ENCODE data around the gene BLVRA. TPM values are rescaled to one million over a fixed set of nuclear protein-coding genes. Genes with fewer than 3 reads are reported as not detected.

Gene BLVRA
- total and polyA plus RNA-seq, 11 donors: 32.6 to 68.3 (median 44.1) TPM

DNA sequence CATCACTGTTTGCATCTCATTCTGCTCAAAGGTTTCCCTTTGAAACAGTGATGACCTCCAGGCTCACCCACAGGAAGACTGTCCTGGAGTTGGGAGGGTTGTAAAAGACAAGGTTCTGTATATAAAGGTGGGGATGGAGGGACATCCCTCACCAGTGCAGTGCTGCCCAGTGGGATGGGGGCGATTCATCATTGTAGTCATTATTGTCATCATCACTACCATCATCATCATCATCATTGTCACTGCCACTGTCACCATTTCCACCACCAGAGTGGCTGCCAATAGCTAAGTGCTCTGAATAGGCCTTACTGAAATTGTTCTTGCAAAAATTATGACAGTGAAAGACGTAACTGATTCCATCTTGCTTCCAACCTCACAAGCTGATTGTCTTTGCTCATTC lies 86.2 kb downstream of the BLVRA start:
- no peak for ATAC-seq
- Histone ChIP-seq H3K36me3 (no peaks in the 10 kb centered on the region), H3K9me3 (no peaks in the 10 kb centered on the region), H3K27me3 (peaks cover 0 to 13% (median 0%) of the 10 kb centered on the region in 9 donors), H3K27ac (no peak overlapping the region), H3K4me3 (no peak overlapping the region), H3K4me1 (no peaks in the 10 kb centered on the region)
- 71 to 86% (median 78%) methylated on average over 2 of the region's 2 CpGs for WGBS, 4 donors
- intact Hi-C loops (cut with DNase I): loop anchor here in 2 of 10 donors (5.0 to 10.0 kb wide), 2 partner anchors 262 to 280 kb away; partner anchors contain the start of gene STK17A (in 1 of the 2)
- no peak for DNase-seq
- no peak for TF ChIP-seq POLR2A (IDR thresholded peaks at IDR 0.05)
- TF ChIP-seq, protein P1, sequence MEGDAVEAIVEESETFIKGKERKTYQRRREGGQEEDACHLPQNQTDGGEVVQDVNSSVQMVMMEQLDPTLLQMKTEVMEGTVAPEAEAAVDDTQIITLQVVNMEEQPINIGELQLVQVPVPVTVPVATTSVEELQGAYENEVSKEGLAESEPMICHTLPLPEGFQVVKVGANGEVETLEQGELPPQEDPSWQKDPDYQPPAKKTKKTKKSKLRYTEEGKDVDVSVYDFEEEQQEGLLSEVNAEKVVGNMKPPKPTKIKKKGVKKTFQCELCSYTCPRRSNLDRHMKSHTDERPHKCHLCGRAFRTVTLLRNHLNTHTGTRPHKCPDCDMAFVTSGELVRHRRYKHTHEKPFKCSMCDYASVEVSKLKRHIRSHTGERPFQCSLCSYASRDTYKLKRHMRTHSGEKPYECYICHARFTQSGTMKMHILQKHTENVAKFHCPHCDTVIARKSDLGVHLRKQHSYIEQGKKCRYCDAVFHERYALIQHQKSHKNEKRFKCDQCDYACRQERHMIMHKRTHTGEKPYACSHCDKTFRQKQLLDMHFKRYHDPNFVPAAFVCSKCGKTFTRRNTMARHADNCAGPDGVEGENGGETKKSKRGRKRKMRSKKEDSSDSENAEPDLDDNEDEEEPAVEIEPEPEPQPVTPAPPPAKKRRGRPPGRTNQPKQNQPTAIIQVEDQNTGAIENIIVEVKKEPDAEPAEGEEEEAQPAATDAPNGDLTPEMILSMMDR (IDR thresholded peaks at IDR 0.05): no peak

DNA sequence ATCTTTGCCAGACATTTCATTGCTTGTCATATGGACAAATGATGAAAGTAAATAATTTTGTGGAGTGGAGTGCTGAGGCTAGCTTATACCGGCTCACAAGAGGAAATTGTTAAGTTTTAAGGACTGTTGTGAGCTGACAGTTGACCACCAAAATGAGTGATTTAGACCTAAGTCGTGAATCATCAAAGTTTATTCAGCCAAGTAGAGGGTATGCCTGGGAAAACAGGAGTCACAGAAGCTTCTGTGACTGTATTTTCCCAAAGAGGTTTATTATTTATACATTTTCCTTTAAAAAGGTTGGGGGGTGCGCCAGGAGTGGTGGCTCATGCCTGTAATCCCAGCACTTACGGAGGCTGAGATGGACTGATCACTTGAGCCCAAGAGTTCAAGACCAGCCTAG lies 89.0 kb downstream of the BLVRA start:
- no peaks in the 10 kb centered on the region for H3K4me1 ChIP-seq
- DNase-seq: no peak
- intact Hi-C loops (cut with DNase I): loop anchor here in 1 of 10 donors (10.0 kb wide), 1 partner anchor 283 kb away; no protein-coding TSS in a partner anchor
- peaks cover 0 to 10% (median 0%) of the 10 kb centered on the region in 9 donors for H3K27me3 ChIP-seq
- TF ChIP-seq POLR2A (IDR thresholded peaks at IDR 0.05): no peak
- TF ChIP-seq, protein P1 (IDR thresholded peaks at IDR 0.05): no peak
- ATAC-seq: no peak
- H3K27ac ChIP-seq: no peak overlapping the region
- no peaks in the 10 kb centered on the region for H3K36me3 ChIP-seq
- no peak overlapping the region for H3K4me3 ChIP-seq
- H3K9me3 ChIP-seq: no peaks in the 10 kb centered on the region
- WGBS, 4 donors: 56 to 83% (median 69%) methylated on average over 3 to 4 of the region's 4 CpGs

DNA sequence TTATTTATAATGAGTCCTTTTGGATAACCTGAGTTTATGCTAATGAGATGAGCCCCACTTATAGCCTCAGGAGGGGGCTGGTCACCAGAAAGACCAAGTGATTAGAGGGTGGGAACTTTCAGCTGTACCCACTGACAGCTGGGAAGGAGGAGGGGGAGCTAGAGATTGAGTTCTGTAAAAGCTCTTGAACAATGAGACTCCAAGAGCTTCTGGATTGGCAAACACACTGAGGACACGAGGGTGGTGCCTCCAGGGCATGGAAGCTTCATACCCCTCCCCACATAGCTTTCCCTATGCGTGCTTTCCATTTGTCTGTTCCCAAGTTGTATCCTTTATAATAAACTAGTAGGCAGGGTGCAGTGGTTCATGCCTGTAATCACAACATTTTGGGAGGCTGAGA lies 90.6 kb downstream of the BLVRA start:
- intact Hi-C loops (cut with DNase I): loop anchor here in 1 of 10 donors (10.0 kb wide), 1 partner anchor 284 kb away; no protein-coding TSS in a partner anchor
- Histone ChIP-seq H3K9me3 (no peaks in the 10 kb centered on the region), H3K4me3 (no peak overlapping the region), H3K36me3 (no peaks in the 10 kb centered on the region), H3K27ac (no peak overlapping the region), H3K4me1 (no peaks in the 10 kb centered on the region), H3K27me3 (no peaks in the 10 kb centered on the region)
- no peak for TF ChIP-seq POLR2A (IDR thresholded peaks at IDR 0.05)
- TF ChIP-seq, protein P1 (IDR thresholded peaks at IDR 0.05): no peak
- no peak for DNase-seq
- 51 to 62% (median 57%) methylated on average over 2 of the region's 2 CpGs for WGBS, 4 donors
- ATAC-seq: no peak

DNA sequence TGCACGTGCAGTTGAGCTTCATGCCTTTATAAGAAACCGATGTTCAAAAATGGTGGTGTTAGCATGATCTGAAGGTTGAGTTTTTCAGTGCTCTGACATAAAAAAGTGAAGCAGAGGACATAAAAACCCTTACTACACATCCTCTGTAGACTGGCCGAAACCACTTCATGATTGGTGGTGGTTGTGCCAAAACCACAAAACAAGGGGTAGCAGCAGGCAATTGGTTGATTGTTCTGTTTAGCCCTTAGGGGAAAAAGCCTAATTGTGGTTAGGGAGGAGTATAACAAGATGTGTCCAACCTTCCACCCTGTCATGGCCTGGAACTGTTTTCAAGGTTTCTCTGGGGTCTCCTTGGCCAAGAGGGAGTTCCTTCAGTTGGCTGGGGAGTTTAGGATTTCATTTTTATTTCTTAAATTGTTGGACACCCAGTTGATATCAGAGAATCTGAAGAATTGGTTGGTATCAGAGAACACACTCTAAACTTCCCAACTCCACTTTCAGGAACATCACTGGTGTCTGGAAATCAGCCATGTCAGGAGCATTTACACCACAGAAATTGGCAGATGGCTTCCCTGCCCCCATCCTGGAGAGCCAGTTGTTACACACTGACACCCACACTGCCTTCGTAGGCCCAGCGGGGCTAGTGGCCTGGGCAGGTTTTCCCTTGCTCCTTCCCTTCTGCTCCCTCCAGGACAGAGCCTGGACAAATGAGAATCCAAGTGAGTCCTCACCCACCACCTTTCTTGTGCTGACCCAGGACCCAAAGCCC lies 92.1 kb downstream of the BLVRA start:
- Histone ChIP-seq H3K27me3 (no peaks in the 10 kb centered on the region), H3K4me1 (no peaks in the 10 kb centered on the region), H3K9me3 (no peaks in the 10 kb centered on the region), H3K4me3 (no peak overlapping the region), H3K36me3 (no peaks in the 10 kb centered on the region), H3K27ac (no peak overlapping the region)
- DNase-seq (no peak), ATAC-seq (no peak)
- WGBS, 4 donors: 86 to 93% (median 88%) methylated on average over 5 of the region's 5 CpGs
- TF ChIP-seq, protein P1 (IDR thresholded peaks at IDR 0.05): no peak
- no peak for TF ChIP-seq POLR2A (IDR thresholded peaks at IDR 0.05)
- intact Hi-C loops (cut with DNase I): no loop called here
